IPS-NIHi11 (cell line): Measurements from ENCODE around the gene ABHD8.
A peak's percentile ranks its signal among the peaks of the same experiment; 100 is the strongest.

Source experiments
- DNase-seq: peaks from one replicate; pipeline ENCODE4 v3.0.0; 2012; ENCODE audit warnings: mixed read lengths, low spot score

Gene ABHD8, protein sequence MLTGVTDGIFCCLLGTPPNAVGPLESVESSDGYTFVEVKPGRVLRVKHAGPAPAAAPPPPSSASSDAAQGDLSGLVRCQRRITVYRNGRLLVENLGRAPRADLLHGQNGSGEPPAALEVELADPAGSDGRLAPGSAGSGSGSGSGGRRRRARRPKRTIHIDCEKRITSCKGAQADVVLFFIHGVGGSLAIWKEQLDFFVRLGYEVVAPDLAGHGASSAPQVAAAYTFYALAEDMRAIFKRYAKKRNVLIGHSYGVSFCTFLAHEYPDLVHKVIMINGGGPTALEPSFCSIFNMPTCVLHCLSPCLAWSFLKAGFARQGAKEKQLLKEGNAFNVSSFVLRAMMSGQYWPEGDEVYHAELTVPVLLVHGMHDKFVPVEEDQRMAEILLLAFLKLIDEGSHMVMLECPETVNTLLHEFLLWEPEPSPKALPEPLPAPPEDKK

DNA sequence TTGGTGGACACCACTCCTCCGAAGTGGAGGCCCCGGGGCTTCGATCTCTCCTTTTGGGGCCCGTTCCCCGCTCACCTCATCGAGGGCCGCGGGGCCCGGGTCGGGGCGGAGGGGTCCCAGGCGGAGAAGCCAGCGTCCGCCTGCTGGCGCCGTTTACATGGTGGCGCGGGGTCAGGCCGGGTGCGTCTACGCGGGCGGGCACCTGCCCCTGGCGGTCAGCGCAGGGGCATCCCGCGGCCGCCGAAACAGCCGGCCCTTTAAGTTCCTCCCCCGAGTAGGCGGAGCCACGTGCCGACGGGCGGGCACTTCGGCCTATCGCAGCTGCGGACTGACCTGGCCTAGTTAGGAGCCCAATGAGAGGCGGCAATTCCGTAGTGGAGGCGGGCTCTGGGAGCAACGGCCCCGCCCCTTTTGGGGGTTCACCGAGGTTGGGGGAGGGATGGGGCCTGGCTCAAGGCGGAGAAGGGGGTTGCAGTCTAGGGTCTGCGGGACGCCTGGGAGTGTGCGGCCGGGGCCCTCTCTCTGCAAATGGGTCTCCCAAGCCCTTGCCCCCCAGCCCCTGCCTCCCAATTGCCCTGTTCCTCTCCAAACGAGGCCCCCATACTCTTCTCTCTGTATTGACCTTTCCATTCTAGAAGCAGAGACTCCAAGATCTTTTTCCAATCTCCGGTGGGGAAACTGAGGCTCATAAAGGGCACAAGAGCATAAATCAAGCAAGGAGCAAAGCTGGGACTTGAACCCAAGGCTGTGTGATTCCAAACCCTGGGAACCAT is at the start of gene ABHD8:
Gene ABHD8 (minus strand): TSS at position 259 of the 773 bp plus-strand sequence. CDS start 1,809 bp downstream, outside the sequence.
- DNase-seq = peak; percentile 89

DNA sequence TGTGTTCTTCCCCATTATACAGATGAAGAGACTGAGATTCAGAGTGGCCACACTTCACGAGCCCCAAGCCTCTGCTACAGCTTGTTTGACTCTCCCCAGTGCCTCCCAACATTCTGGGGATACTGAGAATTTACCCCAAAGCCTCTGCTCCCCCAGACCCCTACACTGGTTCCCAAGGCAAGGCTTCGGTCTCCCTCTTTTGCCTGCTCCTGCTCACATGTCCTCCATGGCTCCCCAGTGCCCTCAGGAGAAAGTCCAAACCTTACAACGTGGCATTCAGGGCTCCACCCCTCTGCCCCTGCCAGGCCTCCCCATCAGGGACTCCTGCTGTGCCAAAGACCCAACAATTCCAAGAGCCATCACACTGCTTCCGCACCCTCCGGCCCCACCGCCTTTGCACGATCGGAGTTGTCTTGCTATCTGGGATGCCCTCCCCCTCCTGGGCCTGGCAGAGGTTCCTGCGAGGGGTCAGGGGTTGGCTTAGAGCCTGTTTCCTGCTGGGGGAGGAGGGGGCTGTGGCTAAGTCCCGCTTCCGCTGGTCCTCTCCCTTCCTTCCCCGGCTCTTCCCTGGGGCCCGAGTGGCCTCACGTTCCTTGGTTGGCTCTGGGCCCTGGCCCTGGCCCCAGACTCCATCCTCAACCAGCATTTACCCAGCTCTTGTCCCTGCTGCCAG is 49.5 kb upstream of the ABHD8 start:
- no peak for DNase-seq

DNA sequence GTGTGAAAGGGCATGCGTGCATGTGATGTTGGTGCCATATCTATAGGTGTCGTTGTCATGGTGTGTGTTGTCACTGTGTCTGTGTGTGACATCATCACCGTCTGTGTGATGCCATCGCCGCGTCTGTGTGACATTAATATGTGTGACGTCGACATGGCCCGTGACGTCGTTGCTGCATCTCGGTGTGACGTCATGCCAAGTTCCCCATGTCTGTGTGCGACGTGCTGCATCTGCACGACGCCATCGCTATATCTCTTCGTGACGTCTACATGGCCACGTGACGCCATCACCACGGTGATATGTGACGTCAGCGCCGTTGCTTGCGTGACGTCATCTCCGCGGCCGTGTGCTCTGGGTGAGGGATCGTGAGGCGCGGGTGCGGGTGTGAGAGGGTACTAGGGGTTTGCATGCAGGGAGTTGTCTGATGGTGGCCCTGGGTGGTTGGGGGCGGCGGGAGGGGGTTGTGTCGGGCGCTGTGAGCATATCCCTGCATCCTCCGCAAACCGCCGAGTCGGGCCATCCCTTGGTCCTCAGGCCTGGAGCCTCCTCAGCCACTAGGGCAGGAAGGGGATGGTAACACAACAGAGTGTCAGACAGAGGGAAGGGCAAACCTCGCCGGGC is 48.7 kb upstream of the ABHD8 start:
- DNase-seq = no peak

DNA sequence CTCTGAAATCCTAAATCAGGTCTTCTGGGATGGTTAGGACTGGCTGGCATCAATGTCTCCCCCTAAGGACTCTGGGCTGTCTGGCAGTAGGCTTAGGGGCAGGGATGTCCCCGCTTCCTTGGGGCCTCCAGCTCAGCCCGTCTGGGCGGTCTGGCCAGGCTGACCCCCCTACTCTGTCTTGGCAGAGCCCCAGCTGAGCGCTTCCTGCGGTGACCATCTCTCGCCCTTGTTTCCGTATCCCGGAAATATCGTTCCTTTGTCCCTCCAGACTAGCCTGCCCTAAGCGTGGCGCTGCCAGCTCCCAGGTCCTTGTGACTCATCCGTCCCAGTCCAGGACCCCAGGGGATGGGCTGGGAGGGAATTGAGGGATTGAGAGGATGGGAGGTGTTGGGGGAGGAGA is 45.5 kb upstream of the ABHD8 start:
- DNase-seq = peak; percentile 72

DNA sequence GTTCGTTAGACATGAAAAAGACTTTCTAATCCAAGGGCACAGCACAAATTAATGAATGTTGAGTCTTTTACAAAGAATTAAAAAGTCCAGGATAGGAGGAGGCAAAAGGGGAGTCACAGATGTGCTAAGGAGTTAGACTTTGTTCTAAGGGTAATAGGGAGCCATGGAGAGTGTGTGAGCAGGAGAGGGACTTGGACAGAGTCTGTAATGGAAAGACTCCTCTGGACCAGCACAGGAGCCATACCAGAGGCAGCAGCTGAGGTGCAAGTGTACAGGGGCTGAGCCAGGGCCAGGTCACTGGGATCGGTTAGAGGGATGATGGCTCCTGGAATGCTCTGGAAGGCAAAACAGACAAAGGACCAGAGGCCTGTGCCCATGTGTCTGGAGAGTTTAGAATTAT is 44.7 kb upstream of the ABHD8 start:
- DNase-seq = no peak

DNA sequence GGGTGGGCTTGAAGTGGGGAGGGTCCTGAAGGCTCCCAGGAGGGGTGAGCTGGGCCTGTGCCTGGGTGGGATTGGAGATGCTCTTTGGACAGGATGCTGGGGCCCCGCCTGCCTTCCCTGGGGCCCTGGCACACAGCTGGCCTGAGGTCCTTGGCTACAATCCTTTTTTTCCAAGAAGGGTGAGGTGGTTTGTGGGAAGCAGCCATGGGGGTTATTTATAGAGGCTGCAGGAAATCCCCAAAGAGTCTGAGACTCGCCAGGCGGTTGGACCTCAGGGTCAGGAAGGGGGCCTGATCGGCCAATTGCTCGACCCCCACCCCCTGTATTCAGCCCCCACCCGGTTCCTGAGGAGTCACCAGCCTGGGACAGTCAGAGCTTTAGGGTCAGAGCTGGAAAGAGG is 44.1 kb upstream of the ABHD8 start:
- no peak for DNase-seq

DNA sequence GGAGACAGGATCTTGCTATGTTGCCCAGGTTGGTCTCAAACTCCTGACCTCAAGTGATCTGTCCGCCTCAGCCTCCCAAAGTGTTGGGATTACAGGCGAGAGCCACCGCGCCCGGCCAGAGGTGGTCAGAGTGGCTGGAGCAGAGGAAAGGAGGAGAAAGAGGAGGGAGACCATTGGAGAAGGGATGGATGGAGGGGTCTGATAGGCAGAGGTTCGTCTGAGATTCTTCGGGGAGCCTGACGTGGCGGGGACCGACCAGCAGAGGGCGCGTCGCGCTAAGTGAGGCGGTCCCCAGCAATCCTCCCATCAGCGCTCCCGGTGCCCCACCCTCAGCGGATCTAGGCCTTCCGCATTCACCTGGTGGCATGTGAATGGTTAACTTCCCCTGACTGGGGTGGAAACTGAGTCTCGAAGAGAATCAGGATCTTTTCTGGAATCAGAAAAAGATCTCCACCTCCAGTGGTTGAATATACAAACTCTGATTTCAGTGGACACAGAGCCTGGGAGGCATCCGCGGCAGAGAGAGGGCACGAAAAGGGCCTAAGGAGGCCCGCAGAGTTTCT is 43.0 kb upstream of the ABHD8 start:
- peak; percentile 87 for DNase-seq

DNA sequence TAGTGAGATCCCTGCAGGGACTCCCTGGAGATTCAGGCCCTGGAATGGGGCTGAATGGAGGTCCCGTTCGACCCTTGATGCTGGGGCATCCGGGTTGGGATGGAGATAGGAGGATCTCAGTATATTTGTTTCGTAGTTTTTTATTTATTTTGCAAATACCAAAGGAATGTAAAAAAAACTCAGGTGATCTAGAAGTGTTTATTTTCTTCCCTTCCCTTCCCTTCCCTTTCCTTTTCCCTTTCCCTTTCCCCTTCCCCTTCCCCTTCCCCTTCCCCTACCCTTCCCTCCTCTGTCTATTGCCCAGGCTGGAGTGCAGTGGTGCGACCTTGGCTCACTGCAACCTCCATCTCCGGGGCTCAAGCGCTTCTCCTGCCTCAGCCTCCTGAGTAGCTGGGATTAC is 38.6 kb upstream of the ABHD8 start:
- no peak for DNase-seq

DNA sequence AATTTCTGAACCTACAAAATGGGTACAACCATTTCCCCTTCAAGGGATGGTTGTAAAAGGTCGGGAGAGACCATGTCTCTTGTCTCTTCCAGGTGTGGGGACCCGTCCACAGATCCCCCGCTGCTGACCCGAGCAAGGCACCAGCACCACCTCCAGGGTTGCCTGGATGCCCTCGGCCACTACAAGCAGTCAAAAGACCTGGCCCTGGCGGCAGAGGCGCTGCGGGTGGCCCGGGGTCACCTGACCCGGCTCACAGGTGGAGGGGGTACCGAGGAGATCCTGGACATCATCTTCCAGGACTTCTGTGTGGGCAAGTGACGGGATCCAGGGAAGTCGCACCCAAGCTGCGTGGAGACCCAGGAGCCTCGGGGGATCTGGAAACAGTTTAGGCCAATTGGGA is 38.2 kb upstream of the ABHD8 start:
- no peak for DNase-seq

DNA sequence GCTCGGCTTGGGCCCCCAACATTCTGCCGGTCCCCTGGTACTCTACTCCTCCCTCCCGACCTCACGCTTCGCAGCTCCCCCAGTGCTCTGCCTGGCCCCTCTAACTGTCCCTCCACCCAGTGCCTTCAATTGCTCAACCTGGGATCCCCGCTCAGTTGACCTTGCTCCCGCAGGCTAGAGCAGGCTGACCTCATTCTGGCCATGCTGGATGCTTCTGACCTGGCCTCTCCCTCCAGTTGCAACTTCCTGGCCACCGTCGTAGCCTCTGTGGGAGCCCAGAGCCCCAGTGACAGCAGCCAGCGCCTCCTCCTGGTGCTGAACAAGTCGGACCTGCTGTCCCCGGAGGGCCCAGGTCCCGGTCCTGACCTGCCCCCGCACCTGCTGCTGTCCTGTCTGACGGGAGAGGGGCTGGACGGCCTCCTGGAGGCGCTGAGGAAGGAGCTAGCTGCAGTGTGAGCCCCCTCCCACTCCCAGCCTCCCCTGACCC is 37.7 kb upstream of the ABHD8 start:
- DNase-seq = no peak

DNA sequence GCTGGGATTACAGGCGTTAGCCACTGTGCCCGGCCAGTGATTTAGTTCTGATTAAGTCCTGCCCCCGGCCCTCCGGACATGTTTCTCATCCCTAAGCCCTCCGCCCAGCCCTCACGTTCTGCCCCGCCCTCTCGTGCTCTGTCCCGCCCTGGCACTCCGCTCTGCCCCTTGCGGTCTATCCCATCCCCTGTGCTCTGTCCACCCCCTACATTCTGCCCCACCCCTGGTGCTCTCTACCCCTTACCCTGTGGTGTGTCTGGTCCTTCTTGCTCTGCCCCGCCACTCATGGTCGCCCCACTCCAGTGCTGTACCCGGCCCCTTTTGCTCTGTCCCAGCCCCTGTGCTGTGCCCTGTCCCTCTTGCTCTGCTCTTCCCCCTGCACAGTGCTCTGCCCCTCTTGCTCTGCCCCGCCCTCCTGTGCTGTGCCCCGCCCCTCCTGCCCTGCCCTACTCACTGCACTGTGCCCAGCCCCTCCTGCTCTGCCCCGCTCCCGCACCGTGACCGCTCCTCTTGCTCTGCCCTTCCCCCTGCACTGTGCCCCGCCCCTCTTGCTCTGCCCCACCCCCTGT is 37.2 kb upstream of the ABHD8 start:
- peak; percentile 44 for DNase-seq

DNA sequence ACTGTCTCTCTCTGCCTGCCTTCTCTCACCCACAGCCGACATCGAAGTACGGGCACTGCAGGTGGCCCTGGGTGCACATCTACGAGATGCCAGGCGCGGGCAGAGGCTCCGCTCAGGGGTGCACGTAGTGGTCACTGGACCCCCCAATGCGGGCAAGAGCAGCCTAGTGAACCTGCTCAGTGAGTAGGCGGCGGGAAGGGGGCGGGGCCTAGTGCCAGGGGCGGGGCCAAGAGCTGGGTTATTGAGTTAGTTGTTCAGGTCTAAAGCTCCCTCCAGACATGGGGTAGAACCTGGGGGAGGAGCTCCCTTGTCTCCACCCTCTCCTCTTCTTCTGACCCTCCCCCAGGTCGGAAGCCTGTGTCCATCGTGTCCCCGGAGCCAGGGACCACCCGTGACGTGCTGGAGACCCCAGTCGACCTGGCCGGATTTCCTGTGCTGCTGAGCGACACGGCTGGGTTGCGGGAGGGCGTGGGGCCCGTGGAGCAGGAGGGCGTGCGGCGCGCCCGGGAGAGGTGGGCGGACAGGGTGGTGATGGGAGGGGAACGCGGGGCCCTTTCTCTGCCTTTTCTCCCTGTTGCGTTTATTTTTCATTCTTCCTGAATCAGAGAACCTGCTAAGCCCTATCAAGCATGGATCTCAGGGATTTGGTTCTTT is 36.0 kb upstream of the ABHD8 start:
- DNase-seq = peak; percentile 64

DNA sequence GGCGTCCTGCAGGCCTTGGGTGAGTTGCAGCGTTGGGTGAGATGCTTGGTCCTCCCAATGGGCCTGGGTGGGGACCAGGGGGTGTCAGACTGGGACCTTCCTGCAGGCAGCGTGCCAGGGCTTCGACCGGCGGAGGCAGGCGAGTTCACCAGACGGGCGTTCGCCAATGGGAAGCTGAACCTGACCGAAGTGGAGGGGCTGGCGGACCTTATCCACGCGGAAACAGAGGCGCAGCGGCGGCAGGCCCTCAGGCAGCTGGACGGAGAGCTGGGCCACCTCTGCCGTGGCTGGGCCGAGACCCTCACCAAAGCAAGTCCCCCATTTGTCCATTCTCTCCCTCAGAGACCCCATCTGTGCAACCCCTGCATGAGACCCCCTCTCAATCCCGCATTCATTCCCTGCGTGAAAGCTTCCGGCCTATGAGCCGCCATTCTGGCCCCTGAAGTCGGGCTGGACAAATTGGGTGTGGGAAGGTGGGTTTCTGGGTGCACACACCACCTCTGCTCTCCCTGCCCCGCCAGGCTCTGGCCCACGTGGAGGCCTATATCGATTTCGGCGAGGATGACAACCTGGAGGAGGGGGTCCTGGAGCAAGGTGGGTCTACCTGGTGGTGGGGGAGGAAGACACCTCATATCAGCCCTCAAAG is 35.3 kb upstream of the ABHD8 start:
- DNase-seq = no peak

DNA sequence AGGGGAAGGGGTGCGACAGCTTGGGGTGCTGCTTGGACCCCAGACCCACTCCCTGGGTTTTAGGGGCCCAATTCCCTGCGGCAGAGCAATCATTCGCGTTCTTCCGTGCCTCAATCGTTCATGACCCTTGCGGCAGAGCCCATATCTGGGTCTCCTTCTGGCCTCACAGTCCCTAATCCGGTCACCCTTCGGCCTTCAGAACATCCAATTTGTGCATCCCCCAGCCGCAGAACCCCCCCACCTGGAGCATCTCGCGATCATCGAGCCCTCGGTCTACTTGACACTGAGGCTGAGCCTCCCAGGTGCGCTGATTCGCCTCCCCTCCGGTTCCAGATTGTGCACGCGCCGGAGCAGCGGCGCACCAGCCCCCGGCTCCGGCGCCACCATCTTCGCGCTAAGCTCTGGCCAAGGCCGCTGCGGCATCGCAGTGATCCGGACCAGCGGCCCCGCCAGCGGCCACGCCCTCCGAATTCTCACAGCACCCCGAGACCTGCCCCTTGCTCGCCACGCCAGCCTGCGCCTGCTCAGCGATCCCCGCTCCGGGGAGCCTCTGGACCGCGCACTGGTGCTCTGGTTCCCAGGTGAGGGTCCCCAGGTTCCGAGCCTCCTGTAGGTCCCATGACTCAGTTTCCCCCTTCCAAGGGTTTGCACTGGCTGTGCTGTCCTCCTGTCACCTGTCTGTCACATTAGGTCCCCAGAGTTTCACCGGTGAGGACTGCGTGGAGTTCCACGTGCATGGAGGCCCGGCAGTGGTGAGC is 34.6 kb upstream of the ABHD8 start:
- peak; percentile 46 for DNase-seq

DNA sequence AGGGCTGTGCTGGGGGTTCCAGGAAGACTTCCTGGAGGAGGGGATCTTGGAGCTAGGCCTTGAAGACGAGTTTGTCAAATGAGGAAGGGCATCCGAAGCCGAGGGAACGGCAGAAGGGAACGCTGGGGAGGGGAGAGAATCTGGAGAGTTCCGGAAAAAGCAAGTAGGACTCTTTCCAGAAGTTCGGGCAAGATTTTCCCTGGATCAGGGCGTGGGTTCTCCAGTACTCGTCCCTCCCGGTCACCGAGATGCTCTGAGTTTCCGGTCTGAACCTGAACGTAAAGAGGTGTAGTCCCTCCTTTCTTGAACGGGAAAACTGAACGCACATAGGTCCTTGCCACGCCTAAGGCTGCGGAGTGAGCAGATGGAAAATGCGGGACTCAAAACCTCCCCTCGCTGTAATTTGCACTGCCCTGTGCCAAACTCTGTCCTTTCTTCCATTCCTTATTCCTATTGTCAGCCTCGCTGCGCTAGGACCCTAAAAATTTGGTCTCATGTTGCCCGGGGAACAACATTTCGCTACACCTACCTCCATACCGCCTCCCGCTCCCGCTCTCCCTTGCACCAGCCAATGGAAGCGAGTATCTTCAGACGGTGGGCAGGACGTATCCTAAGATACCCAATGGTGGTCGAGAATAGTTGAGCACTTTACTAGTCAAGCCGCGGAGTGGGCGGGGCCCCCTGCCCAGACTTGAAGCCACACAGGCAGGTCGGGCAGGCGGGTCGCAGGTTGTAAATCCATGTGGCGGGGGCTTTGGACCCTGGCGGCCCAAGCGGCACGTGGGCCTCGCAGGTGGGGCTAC is 33.8 kb upstream of the ABHD8 start, which contains the start of gene GTPBP3:
Gene GTPBP3 (plus strand): TSS at position 682 of the 803 bp plus-strand sequence. CDS start 59 bp downstream, at position 741.
- peak; percentile 90 for DNase-seq

DNA sequence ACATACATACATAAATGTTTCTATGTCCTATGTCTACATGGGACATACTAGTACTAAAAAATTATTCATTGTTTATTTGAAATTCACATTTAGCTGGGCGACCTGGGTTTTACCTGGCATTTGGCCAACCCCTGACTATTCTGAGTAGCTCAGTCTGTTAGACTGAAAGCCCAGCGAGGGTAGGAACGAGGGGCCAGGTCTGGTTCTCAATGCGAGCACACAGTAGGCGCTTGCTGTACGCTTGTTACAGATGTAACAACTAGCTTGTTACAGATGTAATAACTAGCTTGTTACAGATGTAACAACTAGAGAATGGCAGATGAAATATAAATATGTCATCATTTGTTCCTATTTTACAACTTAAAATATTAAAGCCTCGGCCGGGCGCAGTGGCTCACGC is 32.4 kb upstream of the ABHD8 start:
- no peak for DNase-seq

DNA sequence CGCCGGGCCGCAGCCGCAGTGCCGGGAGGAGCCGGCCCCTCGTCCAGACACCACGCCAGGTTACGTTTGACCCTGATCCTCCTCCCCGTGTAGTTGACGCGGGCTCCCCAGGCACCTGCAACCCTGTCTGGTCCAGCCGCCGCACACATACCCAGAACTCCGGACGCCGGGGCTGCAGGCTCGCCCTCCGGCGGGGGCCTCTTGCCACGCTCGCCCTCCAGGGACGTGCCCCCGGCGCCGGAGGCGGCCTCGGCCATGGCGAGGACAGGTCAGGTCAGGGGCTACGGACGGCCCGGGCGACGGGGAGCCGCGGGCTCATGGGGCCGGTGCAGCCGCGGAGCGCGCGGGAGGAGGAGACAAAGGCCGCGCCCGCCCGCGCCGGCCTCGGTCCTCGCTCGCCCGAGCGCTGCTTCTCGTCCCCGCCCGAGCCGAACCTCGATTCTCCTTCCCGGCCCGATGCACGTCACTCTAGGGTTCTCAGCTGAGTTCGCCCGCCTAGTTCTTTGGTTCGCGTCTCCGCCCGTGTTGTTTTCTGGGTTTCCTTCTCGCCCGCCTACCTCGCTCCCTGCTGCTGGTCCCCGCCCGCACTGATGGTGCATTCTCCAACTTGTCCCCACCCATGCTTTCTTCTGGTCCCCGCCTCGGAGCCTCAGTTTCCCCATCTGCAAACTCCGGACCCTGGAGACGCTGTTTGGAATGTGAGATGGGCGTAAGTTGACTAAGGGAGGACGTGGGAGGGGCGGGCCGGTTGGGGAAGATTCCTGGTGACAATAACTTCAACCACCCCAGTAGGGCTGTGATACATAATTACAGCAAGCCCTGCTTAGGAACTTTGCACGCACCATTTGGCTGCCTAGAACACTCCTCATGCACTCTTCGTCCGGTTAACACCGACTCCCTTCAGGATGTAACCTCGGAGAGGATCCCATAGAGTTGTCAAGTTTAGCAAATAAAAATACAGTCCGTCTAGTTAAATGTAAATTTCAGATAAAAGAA is 31.5 kb upstream of the ABHD8 start, which contains the start of gene ANO8:
Gene ANO8 (minus strand): TSS at position 442 of the 996 bp plus-strand sequence. CDS start 185 bp downstream, at position 257.
- DNase-seq = peak; percentile 83
